SK-N-SH treated with all-trans-retinoic acid at 6 μM for 48 hours (cell line): ENCODE measurements around the gene MAFF.
A peak's percentile ranks its signal among the peaks of the same experiment; 100 is the strongest.
"Not testable (repeated sequence)": the region's sequence is repeated elsewhere in the genome, so short reads cannot be mapped to it uniquely, and the experiment has no call there.

ENCODE experiments used
- ATAC-seq: fragments of 200-7000 bp; cut with Tn5 transposase; 3 replicates; pipeline ENCODE4 v1.9.1; 2020; ENCODE audit warnings: mild to moderate bottlenecking, moderate library complexity
- ARNTL ChIP-seq: fragments of 450-650 bp; formaldehyde crosslinking; IDR thresholded peaks from 2 replicates; pipeline ENCODE4 v1.5.0; 2020; ENCODE audit warnings: low read depth, mild to moderate bottlenecking, moderate library complexity, borderline replicate concordance
- BACH2 ChIP-seq: fragments of 250-450 bp; sonication (Bioruptor Pico); IDR thresholded peaks from 2 replicates; pipeline ENCODE4 v1.9.0; 2021; ENCODE audit warnings: mild to moderate bottlenecking, borderline replicate concordance
- CSDC2 ChIP-seq: fragments of 250-450 bp; sonication (Bioruptor Pico); IDR thresholded peaks from 2 replicates; pipeline ENCODE4 v1.5.0; 2020; ENCODE audit warnings: mild to moderate bottlenecking, moderate library complexity
- CSRNP3 ChIP-seq: fragments of 250-450 bp; sonication (Bioruptor Pico); IDR thresholded peaks from 2 replicates; pipeline ENCODE4 v1.5.1; 2021; ENCODE audit warnings: mild to moderate bottlenecking, moderate library complexity
- ESRRG ChIP-seq: fragments of 250-450 bp; sonication (Bioruptor Pico); IDR thresholded peaks from 2 replicates; pipeline ENCODE4 v1.6.1; 2021; ENCODE audit warnings: mild to moderate bottlenecking
- GLIS3 ChIP-seq: fragments of 250-450 bp; sonication (Bioruptor Pico); IDR thresholded peaks from 2 replicates; pipeline ENCODE4 v1.5.0; 2020; ENCODE audit warnings: mild to moderate bottlenecking, moderate library complexity
- ISL1 ChIP-seq: fragments of 250-450 bp; sonication (Bioruptor Pico); IDR thresholded peaks from 2 replicates; pipeline ENCODE4 v2.1.2; 2022; ENCODE audit warnings: mild to moderate bottlenecking, moderate library complexity
- PPARA ChIP-seq: fragments of 250-450 bp; sonication (Bioruptor Pico); IDR thresholded peaks from 2 replicates; pipeline ENCODE4 v1.5.0; 2020; ENCODE audit warnings: mild to moderate bottlenecking, borderline replicate concordance
- RARB ChIP-seq: fragments of 250-450 bp; sonication (Bioruptor Pico); IDR thresholded peaks from 2 replicates; pipeline ENCODE4 v1.8.0; 2021; ENCODE audit warnings: mild to moderate bottlenecking, moderate library complexity
- SNAI2 ChIP-seq: fragments of 250-450 bp; sonication (Bioruptor Pico); IDR thresholded peaks from 2 replicates; pipeline ENCODE4 v1.5.0; 2020; ENCODE audit warnings: mild to moderate bottlenecking, moderate library complexity
- TCF4 ChIP-seq: fragments of 250-450 bp; sonication (Bioruptor Pico); IDR thresholded peaks from 2 replicates; pipeline ENCODE4 v1.8.0; 2021; ENCODE audit warnings: mild to moderate bottlenecking, moderate library complexity, borderline replicate concordance
- TOX ChIP-seq: fragments of 250-450 bp; sonication (Bioruptor Pico); IDR thresholded peaks from 2 replicates; pipeline ENCODE4 v1.8.0; 2021; ENCODE audit warnings: mild to moderate bottlenecking, moderate library complexity, borderline replicate concordance
- TSHZ2 ChIP-seq: fragments of 250-450 bp; sonication (Bioruptor Pico); IDR thresholded peaks from 2 replicates; pipeline ENCODE4 v1.5.0; 2020; ENCODE audit warnings: mild to moderate bottlenecking, moderate library complexity
- ZC3H10 ChIP-seq: fragments of 250-450 bp; sonication (Bioruptor Pico); IDR thresholded peaks from 2 replicates; pipeline ENCODE4 v1.5.1; 2021; ENCODE audit warnings: mild to moderate bottlenecking, moderate library complexity
- ZFP3 ChIP-seq: fragments of 250-450 bp; sonication (Bioruptor Pico); IDR thresholded peaks from 2 replicates; pipeline ENCODE4 v1.5.0; 2020; ENCODE audit warnings: mild to moderate bottlenecking, moderate library complexity
- ZFP30 ChIP-seq: fragments of 450-650 bp; formaldehyde crosslinking; IDR thresholded peaks from 2 replicates; pipeline ENCODE4 v1.5.0; 2022; ENCODE audit warnings: mild to moderate bottlenecking, moderate library complexity
- ZNF8 ChIP-seq: fragments of 450-650 bp; formaldehyde crosslinking; IDR thresholded peaks from 2 replicates; pipeline ENCODE4 v1.5.0; 2020; ENCODE audit warnings: mild to moderate bottlenecking, moderate library complexity
- TF ChIP-seq, protein P1 (sequence below): fragments of 250-450 bp; sonication (Bioruptor Pico); IDR thresholded peaks from 2 replicates; pipeline ENCODE4 v1.5.1; 2020; ENCODE audit warnings: low read depth, mild to moderate bottlenecking, moderate library complexity
- TF ChIP-seq, protein P2 (sequence below): fragments of 250-450 bp; sonication (Bioruptor Pico); IDR thresholded peaks from 2 replicates; pipeline ENCODE4 v1.8.0; 2020; ENCODE audit warnings: mild to moderate bottlenecking, moderate library complexity, borderline replicate concordance
- TF ChIP-seq, protein P3 (sequence below): fragments of 250-450 bp; sonication (Bioruptor Pico); IDR thresholded peaks from 2 replicates; pipeline ENCODE4 v1.8.0; 2021; ENCODE audit warnings: low read depth, mild to moderate bottlenecking, moderate library complexity, borderline replicate concordance

Gene MAFF

GRCh38 chr22:38201711-38202436 is at the start of gene MAFF:
MAFF (plus strand) TSS chr22:38201994; CDS start chr22:38213854, 11,860 bp downstream.
- no peak for TF ChIP-seq ARNTL (CRISPR knock-in tag)
- TF ChIP-seq, protein P1, sequence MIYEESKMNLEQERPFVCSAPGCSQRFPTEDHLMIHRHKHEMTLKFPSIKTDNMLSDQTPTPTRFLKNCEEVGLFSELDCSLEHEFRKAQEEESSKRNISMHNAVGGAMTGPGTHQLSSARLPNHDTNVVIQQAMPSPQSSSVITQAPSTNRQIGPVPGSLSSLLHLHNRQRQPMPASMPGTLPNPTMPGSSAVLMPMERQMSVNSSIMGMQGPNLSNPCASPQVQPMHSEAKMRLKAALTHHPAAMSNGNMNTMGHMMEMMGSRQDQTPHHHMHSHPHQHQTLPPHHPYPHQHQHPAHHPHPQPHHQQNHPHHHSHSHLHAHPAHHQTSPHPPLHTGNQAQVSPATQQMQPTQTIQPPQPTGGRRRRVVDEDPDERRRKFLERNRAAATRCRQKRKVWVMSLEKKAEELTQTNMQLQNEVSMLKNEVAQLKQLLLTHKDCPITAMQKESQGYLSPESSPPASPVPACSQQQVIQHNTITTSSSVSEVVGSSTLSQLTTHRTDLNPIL = no peak
- no peak for TF ChIP-seq TOX (CRISPR knock-in tag)
- TF ChIP-seq GLIS3 = no peak
- TF ChIP-seq, protein P2, sequence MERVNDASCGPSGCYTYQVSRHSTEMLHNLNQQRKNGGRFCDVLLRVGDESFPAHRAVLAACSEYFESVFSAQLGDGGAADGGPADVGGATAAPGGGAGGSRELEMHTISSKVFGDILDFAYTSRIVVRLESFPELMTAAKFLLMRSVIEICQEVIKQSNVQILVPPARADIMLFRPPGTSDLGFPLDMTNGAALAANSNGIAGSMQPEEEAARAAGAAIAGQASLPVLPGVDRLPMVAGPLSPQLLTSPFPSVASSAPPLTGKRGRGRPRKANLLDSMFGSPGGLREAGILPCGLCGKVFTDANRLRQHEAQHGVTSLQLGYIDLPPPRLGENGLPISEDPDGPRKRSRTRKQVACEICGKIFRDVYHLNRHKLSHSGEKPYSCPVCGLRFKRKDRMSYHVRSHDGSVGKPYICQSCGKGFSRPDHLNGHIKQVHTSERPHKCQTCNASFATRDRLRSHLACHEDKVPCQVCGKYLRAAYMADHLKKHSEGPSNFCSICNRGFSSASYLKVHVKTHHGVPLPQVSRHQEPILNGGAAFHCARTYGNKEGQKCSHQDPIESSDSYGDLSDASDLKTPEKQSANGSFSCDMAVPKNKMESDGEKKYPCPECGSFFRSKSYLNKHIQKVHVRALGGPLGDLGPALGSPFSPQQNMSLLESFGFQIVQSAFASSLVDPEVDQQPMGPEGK (CRISPR knock-in tag) = no peak
- no peak for TF ChIP-seq CSDC2 (CRISPR knock-in tag)
- no peak for TF ChIP-seq SNAI2
- TF ChIP-seq ZNF8 (CRISPR knock-in tag) = no peak
- TF ChIP-seq ISL1 (CRISPR knock-in tag) = no peak

DNA sequence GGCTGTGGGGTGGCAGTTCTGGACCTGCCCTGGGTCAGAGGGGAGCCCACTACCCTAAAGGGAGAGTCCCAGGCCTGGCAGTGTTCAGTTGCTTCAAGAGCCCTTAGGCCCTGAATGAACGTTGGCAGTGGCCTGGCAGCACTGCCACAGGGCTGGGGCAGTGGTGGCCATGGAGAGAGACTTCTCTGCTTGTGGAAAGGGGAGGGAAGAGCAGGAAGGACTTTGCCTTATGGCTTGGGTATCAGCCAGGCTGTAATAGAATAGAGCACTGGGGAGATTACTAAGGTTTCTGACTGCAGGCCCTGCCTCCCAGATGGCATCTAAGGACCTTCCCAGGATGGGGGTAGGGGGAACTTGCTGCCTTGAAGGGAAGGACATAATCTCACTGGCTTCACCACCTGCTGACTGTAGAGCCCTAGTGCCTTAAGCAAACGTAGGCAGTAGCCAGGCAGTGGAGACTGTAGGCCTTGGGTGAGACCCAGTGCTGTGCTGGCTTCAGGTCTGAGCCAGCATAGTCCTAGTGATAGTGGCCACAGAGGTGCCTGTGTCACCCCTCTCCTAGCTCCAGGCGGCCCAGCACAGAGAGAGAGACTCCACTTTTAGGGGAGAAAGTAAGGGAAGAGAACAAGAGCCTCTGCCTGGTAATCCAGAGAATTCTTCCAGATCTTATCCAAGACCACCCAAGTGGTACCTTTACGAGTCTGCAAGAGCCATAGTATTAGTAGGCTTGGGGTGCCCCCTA is 47.8 kb upstream of the MAFF start:
- no peak for ATAC-seq
- TF ChIP-seq ZC3H10 (no peak), ZFP3 (CRISPR knock-in tag) (no peak), BACH2 (CRISPR knock-in tag) (no peak), ZFP30 (CRISPR knock-in tag) (no peak), CSDC2 (CRISPR knock-in tag) (no peak), ESRRG (no peak), RARB (no peak), TOX (CRISPR knock-in tag) (no peak), ISL1 (CRISPR knock-in tag) (no peak), TCF4 (CRISPR knock-in tag) (no peak), CSRNP3 (no peak)
- TF ChIP-seq, protein P1 = no peak

More at GRCh38 chr22:38201711-38202436, at the start of gene MAFF:
- peak; percentile 88 for ATAC-seq

GRCh38 chr22:38154563-38154915 is 47.3 kb upstream of the MAFF start:
- ATAC-seq = not testable (repeated sequence)

GRCh38 chr22:38155703-38156102 is 46.1 kb upstream of the MAFF start:
- no peak for ATAC-seq
- TF ChIP-seq PPARA (CRISPR knock-in tag) (no peak), TSHZ2 (CRISPR knock-in tag) (no peak), ISL1 (CRISPR knock-in tag) (no peak), ZFP3 (CRISPR knock-in tag) (no peak), ARNTL (CRISPR knock-in tag) (no peak), TOX (CRISPR knock-in tag) (no peak), ESRRG (no peak), CSDC2 (CRISPR knock-in tag) (no peak), TCF4 (CRISPR knock-in tag) (no peak), CSRNP3 (no peak)
- TF ChIP-seq, protein P2 (CRISPR knock-in tag) = no peak
- TF ChIP-seq, protein P3, sequence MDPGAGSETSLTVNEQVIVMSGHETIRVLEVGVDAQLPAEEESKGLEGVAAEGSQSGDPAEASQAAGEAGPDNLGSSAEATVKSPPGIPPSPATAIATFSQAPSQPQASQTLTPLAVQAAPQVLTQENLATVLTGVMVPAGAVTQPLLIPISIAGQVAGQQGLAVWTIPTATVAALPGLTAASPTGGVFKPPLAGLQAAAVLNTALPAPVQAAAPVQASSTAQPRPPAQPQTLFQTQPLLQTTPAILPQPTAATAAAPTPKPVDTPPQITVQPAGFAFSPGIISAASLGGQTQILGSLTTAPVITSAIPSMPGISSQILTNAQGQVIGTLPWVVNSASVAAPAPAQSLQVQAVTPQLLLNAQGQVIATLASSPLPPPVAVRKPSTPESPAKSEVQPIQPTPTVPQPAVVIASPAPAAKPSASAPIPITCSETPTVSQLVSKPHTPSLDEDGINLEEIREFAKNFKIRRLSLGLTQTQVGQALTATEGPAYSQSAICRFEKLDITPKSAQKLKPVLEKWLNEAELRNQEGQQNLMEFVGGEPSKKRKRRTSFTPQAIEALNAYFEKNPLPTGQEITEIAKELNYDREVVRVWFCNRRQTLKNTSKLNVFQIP (CRISPR knock-in tag) = no peak
